GM12801 (cell line): ENCODE data around the gene SECISBP2.

Experiments used
- CTCF ChIP-seq: IDR thresholded peaks from one replicate; pipeline ENCODE4 v1.5.1; 2011; ENCODE audit warnings: control low read depth; ENCODE audit not compliant: insufficient read length; ENCODE audit errors: extremely low read depth

The SECISBP2 gene

GRCh38 chr9:89364666-89365531, 46.6 kb downstream of the SECISBP2 start:
- no peak for TF ChIP-seq CTCF

- TF ChIP-seq CTCF: no peak
Measured at GRCh38 chr9:89365532-89365912, 47.2 kb downstream of the SECISBP2 start.

- no peak for TF ChIP-seq CTCF
Measured at GRCh38 chr9:89366711-89367110, 48.4 kb downstream of the SECISBP2 start.

DNA sequence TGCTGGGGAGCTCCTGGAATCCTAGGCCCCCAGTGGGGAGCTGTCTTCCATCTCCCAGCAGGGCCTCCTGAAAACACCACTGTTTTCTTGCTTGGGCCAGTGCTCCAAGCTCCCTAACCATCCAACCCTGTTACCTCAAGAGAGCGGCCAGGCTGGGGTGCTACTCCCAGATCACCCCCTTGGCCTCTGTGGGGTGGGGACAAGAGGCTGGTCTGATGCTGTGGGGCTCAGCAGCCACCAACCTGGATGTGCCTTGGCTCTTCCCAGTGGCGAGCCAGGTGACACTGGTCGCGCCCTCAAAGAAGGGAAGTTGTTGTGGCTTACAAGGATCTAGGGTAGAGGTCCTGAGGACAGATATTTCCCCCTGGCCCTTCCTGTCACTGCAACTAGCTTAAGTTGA, 49.0 kb downstream of the SECISBP2 start:
- TF ChIP-seq CTCF: no peak

DNA sequence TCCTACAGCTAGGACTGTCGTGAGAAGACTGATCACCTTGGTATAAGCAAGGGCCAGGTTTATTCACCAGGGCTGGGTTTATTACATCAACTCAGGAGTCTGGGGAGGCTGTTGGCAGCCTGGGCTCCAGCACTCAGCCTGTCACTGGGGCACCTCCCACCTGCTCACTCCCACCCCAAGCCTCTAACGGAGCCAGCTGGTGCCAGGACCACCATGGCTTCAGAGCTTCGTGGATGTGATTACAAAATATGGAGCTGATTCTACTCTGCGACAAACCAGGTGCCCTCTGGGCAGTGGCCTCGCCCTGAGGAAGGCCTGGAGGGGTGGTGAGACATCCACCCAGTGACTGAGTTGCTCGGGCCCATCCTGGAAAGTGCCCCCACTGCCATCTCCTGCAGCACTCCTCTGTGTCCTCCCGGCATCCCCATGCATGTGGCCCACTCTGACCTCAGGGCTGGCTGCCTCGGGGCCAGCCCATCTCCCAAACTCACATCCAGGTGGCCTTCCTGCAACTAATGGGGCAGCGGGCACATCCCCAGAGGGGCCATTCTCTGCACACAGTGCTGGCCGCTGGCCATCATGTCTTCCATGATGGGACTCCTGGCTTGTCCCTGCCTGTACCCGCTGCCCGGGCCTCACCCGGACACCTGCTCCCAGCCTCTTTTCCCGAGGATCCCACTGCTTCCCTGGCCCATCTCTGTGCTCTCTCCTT, 49.6 kb downstream of the SECISBP2 start:
- no peak for TF ChIP-seq CTCF

DNA sequence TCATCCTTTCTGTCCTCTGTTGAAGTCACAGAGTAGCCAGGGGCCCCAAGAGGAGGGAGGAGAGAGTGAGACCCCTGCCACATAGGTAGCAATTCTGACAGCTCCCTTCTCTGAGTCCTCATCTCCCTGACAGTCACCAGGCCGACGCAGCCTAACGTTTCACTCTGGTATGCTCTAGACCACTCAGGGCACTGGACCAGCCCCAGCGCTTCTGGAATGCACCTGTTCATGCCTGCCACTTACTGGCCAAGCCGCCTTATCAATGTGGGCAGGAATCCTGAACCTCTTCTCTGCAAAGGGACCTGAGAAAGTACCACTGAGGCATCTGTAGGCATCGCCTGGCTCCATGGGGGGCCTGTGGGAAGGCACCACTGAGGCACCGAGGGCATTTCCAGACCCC, 50.2 kb downstream of the SECISBP2 start:
- no peak for TF ChIP-seq CTCF

- TF ChIP-seq CTCF: no peak
Measured at GRCh38 chr9:89368978-89369377, 50.7 kb downstream of the SECISBP2 start.
